Cortex of kidney (tissue), 1 donor: ENCODE results near the gene TMEM45A.
"Not testable (repeated sequence)": the region's sequence is repeated elsewhere in the genome, so short reads cannot be mapped to it uniquely, and the experiment has no call there.

Experiments used
- DNase-seq: peaks from one replicate; lab custom pipeline; 2025; lab: John Stamatoyannopoulos, UW

The TMEM45A gene

DNA sequence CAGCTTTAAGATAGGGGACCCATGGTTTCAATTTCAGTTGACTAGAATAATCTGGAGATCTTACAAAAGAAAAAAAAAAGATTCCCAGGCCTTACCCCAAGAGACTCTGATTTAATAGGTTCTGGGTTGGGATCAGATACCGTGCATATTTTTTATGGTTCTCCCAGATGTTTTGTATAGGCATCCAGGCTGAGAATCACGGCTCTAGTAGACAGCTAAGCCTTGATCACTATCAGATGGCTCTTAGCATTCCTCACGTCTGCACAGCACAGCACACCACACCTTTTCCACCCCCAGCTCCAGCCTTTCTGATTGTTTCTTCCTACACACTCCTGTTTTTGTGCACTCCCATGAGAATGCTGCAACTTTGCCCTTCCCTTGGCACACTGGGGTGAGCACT lies 40.8 kb downstream of the TMEM45A start:
- DNase-seq = no peak

DNA sequence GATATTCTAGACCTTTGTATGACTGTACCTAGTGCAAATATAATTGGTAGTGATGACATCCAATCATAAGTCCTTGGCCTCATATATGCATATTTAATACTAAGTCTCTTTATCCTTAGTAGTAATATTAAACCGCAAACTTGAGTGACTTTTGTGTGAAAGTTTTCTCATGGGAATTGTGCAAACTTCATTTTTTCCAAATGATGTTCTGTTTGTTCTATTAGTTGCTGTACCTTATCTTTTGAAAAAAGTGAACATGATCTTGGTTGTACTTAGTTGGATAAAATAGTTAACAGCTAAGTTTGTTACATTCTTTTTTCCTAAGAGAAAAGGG lies 43.2 kb downstream of the TMEM45A start:
- DNase-seq = no peak

DNA sequence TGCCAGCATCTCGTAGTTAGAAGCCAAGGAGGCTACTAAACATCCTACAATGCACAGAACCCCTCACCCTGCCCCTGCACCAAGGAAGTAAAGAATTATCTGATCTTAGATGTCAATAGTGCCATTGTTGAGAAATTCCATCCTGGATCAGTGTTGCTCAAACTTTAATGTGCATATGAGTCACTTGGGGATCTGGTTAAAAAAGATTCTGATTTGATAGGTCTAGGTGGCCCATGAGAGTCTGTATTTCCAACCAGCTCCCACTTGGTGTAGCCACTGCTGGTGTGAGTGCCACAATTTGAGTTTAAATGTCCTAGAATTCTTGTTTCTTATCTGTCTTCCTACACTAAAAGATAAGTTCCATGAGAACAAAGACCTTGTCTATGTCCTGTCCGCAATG lies 43.7 kb downstream of the TMEM45A start:
- DNase-seq = no peak

DNA sequence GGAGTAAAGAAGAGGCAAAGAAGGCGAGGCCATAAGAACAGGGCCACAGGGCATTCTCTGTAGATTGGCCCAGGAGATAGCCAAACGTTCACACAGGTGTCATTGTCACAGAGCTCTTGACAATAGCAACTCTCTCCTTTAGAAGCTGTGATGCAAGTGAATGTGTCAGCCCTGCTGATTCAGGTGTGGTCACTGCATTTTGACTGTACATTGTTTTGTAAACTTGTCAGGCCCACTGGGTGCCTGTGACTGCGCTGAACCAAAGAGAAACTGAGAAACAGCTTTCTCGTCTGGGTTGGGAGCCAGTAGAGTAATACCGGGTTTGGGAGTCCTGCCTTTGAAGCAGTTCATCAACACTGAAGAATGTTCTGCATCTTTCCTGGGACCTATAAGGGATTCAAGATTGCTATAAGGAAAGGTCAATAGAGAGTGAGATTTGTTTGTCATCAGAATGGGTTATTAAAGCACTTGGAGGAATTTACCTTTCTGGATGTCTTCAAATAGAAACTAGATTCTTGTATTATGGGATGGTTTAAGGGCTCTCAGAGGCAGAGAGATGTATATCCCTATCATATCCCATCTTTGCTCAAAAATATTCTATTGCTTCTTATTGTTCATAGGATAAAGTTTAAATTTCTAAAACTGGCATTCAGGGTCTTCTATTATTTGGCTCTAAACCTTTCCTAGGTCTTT lies 45.4 kb downstream of the TMEM45A start:
- no peak for DNase-seq

DNA sequence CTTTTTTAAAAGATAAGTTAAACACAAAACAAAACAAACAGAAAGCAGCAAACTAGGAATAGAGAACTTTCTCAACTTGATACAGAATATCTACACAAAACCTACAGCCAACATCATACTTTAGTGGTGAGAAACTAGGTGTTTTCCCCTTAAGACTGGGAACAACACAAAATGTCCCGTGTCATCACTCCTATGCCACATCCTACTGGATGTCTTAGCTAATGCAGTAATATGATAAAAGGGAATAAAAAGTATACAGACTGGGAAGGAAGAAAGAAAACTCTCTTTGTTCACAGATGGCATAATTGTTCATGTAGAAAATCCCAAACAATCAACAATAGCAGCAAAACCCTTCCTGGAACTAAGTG lies 45.9 kb downstream of the TMEM45A start:
- DNase-seq = no peak

DNA sequence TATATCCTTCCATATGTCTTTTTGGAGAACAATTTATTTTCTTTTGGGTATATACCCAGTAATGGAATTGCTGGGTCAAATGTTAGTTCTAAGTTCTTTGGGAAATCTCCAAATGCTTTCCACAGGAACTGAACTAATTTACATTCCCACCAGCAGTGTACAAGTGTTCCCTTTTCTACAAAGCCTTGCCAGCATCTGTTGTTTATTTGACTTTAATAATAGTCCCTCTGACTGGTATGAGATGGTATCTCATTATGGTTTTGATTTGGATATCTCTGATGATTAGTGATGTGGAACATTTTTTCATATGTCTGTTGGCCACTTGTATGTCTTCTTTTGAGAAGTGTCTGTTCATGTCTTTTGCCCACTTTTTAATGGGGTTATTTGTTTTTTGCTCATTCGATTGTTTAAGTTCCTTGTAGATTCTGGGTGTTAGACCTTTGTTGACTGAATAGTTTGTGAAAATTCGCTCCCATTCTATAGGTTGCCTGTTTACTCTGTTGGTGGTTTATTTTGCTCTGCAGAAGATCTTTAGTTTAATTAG lies 48.4 kb downstream of the TMEM45A start:
- no peak for DNase-seq

DNA sequence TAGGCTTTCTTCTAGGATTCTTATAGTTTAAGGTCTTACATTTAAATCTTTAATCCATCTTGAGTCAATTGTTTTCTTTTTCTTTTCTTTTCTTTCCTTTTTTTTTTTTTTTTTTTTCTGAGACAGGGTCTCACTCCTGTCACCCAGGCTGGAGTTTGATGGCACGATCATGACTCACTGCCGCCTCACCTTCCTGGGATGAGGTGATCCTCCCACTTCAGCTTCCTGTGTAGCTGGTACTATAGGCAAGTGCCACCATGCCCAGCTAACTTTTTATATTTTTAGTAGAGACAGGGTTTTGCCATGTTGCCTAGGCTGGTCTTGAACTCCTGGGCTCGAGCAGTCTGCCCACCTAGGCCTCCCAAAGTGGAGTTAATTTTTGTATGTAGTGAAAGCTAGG lies 49.0 kb downstream of the TMEM45A start:
- DNase-seq = not testable (repeated sequence)

DNA sequence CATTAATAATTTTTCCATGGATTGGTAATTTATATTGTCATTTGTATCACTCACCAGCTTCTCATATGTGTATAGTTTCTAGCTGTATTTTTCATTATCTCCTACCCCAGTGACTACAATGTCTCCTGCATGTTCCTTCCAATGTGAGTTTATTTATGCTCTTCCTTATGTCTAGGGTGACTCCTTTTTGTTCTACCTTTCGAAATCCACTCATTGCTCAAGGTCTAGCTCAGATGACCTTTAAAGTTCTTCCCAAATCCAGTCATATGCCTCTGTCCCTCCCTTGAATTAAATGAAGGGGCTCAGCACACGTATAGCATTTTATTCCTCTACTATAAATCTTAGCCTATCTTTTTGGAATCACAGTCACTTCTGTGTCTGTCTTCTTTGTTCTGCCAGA lies 53.0 kb downstream of the TMEM45A start:
- DNase-seq = no peak

DNA sequence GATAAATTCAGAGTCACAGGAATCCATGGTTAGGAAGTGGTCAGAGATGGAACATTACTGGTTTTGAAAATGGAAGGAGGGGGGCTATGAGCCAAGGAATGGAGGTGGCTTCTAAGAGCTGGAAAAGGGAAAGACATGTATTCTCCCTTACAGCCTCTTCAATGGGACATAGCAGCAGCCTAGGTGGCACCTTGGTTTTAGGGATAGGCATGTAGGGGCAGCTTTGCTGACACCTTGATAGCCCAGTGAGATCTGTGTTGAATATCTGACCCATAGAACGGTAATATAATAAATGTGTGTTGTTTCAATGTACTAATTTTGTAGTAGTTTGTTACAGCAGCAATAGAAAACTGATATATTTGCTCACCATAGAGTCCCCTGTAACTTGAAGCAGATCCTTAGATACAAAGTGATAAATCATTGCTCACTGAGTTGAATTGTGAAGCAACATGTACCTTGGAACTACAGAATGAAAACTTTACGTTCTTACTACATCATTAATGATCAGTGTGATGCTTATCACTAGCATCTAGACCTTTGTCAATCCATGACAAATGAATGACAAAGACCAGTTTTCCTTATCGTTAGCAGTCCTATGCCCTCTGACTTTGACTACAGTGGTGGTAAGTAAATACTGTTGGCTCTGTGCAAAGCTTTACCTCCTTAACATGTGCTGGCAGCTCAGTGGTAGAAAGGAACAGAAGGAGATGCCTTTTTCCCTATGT lies 53.8 kb downstream of the TMEM45A start:
- DNase-seq = no peak

DNA sequence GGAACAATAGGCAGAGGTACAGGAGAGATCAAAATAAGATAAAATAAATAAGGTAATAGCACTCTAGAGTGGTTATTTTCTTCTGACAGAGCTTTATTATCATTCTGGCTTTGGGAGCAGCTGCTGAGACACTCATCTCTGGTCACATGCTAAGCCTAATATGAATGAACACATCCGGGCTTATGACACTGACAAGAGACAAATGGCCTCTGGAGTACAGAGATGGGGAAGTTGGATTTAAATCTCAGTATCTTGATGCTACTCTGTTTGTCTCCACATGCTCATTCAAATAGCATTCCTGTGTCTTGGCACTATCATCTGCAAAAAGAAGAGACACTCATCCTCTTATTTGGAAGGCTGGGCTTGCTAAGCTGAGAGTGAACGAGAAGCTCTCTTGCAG lies 55.6 kb downstream of the TMEM45A start:
- DNase-seq = no peak

DNA sequence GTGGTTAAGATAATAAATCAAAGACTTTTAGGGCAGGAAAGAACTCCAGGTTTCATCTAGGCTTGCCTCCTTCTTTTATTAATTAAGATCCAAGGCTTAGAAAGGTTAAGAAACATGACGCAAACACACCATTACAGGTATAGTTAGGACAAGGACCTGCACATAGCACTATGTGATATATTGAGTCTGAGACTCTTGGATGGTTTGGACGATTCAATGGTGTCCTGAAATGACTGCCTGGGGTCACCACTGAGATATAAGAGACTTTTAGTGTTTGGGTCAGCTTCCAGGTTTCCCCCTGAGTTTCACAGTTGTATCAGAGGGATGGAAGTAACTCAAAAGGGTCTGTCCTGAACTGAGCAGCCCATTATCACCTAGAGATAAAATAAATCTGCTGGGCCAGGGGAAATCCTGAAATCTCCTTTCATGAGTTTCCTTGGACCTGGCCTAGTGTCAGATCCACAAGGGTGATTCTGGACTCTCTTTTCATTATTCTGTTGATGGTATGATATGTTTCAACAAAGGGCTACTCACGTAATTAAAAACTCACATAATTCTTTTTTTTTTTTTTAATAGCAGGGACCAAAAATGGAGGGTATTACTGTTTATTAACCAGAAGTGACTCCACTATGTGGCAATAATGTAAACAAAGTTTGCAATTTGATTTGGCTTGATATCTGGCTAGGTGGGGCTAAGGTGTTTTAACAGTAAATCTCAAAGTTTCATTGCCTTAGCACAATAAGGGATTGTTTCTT lies 61.4 kb downstream of the TMEM45A start:
- DNase-seq = no peak

DNA sequence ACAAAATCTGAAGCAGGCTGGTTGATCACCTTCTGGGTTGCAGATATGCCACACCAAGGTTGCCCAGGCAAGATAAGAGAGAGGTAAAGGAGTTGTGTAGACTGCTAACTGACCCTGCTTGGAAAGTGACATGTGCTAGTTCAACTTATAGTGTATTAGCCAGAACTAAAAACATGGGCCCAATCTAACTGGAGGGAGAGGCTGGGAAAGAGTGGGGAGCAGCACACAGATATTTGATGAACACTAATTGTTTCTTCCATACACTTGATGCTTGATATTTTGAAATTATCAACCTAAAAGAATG lies 61.9 kb downstream of the TMEM45A start:
- no peak for DNase-seq

DNA sequence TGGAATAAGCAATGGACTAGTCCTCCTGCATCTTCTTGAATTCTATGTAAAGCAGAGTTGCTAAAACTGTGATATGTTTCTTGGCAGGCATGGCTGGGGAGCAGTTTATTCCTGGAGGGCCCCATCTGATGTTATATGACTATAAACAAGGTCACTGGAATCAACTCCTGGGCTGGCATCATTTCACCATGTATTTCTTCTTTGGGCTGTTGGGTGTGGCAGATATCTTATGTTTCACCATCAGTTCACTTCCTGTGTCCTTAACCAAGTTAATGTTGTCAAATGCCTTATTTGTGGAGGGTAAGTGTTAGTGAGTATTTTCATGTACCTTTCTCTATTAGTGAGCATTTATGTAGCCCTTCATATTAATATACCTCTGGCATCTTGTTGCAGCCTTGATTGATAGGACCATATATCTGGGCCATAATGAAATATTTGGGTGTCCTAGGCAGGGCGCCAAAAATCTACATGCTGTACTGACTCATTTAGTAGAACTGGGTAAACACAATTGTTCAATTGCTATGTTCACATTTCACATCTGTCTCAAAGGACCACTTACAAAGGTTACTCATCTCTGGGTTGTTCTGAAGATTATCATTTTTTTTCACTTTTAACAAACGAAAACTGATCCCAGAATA lies 64.4 kb downstream of the TMEM45A start:
- DNase-seq = no peak

DNA sequence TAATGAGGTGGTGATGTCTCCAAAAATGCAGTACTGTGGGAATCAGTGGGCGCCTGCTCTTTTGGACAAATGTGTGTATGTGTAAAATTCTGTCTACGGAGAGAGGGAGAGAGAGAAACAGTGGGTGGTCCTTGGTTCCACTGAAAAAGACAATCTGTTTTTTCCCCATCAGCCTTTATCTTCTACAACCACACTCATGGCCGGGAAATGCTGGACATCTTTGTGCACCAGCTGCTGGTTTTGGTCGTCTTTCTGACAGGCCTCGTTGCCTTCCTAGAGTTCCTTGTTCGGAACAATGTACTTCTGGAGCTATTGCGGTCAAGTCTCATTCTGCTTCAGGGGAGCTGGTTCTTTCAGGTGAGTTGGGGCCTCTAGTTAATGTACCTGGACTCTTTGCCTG lies 65.8 kb downstream of the TMEM45A start:
- no peak for DNase-seq

DNA sequence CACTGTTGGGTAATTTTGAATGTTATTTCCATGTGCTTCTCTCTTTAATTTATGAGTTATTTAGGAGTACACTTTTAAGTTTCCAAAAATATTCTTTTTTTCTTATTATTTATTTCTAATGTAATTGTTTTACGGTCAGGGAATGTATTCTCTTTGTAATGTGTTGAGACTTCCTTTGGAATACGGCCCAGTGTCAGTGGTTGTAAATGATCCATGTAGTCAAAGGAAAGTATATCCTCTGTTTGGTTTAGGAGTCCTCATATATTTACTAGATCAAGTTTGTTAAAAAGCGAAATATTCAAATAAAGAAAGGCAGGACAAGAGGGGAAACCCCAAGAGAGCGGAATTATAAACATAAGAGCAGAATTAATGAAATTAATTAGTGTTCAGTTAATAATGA lies 68.0 kb downstream of the TMEM45A start:
- no peak for DNase-seq

DNA sequence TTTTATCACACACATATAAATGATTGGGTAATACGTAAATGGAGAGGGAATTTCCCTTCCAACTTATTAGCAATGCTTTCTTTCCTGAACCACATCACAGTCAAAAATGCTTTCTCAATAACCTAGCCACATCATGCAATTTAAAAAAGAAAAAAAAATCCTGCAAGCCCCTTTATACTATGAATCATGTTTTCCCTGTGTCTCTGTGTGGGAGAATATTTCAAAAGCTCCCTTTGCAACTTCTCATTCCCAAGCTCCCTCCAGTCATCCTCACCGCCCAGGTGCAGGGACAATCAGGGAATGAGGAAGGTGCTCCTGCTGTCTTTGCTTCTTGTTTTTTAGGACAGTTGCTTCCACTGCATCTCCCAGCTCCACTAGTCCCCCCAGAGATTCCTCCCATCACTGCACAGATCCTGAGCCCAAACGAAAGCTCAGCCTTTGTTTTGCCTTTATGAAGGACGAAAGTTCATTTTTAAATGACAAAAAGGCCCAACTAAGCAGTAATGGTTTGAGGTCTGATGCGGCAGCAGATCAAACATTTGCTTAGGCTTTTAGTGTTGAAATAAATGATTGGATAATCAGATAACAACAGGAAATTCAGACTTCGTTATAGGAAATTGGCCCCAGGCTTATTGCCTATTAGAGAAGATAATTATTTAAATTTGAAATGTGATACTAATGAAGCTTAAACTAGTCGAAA lies 69.2 kb downstream of the TMEM45A start:
- DNase-seq = no peak

DNA sequence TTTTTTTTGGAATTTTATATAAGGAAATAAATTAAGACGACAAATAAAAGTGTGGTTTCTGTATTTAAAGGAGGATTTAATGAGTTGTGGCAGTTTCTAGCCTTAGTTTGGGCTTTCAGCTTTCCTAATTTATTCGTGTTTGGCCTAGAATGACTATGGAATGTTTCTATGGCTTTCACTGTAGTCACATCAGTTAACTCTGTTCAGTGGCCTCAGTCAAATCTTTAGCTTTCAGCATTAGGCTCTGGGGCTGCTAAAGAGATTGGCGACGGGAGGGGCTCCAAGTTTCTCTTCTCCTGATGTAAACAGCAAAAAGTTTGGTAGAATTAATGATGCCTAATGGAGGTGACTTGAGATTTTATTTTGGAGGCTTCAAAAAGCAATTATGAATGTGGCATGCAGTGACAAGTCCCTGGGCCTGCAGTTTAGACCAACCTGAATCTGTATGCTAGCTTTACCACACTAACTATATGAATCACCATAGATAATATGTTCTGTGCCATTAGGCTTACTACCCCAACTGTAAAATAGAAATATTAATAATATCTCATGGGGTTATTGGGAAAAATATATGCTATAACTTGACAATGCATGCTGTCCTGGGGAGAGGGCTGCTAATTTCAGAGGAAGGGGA lies 69.9 kb downstream of the TMEM45A start:
- DNase-seq = no peak

DNA sequence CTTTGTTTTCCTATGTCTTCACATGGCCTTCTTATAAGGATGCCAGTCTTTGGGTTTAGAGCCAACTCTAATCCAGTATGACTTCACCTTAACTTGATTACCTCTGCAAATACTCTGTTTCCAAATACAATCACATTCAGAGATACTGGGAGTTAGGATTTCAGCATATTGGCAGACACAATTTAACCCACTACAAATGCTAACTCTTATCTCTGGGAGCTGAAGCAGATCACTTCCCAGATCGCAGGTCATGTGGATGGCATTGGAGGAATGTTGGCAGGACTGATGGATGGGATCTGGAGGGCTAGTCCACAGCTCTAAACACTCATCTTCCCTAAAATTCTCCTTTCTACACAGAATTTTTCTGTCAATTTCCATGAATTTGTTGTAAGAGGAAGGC lies 70.8 kb downstream of the TMEM45A start:
- DNase-seq = no peak

DNA sequence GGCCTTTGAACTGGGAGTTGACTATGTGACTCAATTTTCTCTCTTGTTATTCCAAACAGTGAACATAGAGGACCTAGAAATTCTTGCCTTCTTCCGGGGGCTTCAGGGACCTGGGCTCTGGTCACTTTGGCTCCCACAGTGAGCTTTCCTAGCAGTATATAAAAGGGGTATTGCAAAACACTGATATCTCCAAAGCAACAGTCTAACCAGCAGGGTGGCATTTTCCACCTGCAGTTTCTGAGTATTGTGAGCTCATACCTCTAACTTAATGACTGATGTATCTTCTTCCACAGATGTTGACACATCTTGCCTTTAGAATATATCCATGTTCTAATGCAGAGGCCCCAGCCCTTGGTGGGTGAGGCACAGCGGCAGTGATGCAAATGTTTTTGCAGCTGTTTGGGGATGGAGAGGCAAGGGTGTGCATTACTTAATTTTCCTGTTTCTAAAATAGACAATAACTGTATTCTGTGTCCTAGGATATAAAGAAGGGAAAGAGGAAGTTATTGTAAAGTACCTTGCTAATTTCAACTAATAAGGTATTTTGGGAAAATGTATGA lies 71.3 kb downstream of the TMEM45A start:
- no peak for DNase-seq

DNA sequence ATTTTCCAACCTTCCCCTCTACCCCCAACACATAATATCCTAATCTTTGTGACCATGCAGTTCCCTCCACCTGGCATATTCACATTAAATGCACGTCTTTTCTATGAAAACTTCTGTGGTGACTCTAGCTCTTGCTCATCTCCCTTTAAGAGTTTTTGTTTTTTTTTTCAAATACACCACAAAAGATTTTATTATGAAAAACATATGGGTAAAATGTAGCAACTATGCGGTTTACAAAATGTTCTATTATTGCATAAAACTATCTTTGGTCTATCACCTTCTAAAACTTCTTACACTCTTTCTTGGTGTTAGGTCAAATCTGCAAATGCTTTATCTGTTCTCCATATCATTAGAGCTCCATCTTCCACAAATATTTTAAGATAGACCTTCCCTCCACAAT lies 78.4 kb downstream of the TMEM45A start:
- no peak for DNase-seq

DNA sequence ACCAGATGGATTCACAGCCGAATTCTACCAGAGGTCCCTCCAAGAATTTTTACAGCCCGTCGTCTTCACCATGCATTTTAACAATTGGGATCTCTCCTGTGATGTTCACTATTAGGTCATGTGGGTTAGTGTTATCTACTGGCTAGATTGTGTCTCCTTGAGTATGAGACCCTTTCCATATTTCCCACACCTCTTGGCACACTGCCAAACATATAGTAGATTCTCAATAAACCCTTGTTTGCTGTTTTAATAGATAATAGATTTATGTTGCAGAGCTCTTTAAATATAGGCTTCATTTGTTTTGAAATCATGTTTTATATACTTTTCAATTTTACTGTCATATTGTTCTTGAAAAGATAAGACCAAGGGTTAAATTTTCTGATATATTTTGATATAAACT lies 82.1 kb downstream of the TMEM45A start:
- DNase-seq = no peak
